WTC11 (cell line): Measurements from ENCODE around the gene RELL1.

Experiments used
- CREB1 ChIP-seq: sonication (generic); formaldehyde crosslinking; IDR thresholded peaks from 2 replicates; pipeline ENCODE4 v1.8.0; 2023; ENCODE audit warnings: mild to moderate bottlenecking, missing genetic modification reagents
- TCF7 ChIP-seq: sonication (generic); formaldehyde crosslinking; IDR thresholded peaks from 2 replicates; pipeline ENCODE4 v1.8.0; 2022; ENCODE audit warnings: mild to moderate bottlenecking, low read depth, missing genetic modification reagents, moderate library complexity
- TEAD4 ChIP-seq: sonication (generic); formaldehyde crosslinking; IDR thresholded peaks from 2 replicates; pipeline ENCODE4 v1.8.0; 2022; ENCODE audit warnings: mild to moderate bottlenecking, missing genetic modification reagents
- USF1 ChIP-seq: sonication (generic); formaldehyde crosslinking; IDR thresholded peaks from 2 replicates; pipeline ENCODE4 v1.8.0; 2022; ENCODE audit warnings: mild to moderate bottlenecking, missing genetic modification reagents
- ZNF317 ChIP-seq: sonication (generic); formaldehyde crosslinking; IDR thresholded peaks from 2 replicates; pipeline ENCODE4 v1.8.1; 2023; ENCODE audit warnings: low read depth, mild to moderate bottlenecking, moderate library complexity, missing genetic modification reagents, borderline replicate concordance
- TF ChIP-seq, protein P1 (sequence below): fragments of 200-600 bp; IDR thresholded peaks from 2 replicates; pipeline ENCODE4 v1.8.0; 2022; ENCODE audit warnings: antibody characterized with exemption

DNA sequence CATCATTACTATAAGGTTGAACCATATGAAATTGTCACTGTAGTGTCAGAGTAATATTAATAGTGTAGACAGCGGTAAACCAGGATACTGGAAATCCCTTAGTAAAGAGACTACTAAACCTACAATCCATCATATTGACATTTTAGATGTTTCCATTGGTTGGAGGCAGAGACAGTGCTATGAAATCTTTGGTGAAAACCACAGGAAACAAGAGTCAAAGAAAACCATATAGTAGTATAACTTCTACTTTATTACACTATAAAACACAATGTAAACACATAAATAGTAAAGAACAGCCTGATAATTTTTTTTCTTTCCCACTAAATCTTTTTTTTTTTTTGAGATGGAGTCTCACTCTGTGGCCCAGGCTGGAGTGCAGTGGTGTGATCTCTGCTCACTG, 15.9 kb downstream of the RELL1 start:
- TF ChIP-seq, protein P1, sequence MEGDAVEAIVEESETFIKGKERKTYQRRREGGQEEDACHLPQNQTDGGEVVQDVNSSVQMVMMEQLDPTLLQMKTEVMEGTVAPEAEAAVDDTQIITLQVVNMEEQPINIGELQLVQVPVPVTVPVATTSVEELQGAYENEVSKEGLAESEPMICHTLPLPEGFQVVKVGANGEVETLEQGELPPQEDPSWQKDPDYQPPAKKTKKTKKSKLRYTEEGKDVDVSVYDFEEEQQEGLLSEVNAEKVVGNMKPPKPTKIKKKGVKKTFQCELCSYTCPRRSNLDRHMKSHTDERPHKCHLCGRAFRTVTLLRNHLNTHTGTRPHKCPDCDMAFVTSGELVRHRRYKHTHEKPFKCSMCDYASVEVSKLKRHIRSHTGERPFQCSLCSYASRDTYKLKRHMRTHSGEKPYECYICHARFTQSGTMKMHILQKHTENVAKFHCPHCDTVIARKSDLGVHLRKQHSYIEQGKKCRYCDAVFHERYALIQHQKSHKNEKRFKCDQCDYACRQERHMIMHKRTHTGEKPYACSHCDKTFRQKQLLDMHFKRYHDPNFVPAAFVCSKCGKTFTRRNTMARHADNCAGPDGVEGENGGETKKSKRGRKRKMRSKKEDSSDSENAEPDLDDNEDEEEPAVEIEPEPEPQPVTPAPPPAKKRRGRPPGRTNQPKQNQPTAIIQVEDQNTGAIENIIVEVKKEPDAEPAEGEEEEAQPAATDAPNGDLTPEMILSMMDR: no peak
- no peak for TF ChIP-seq TCF7
- no peak for TF ChIP-seq TEAD4 (CRISPR knock-in tag)
- no peak for TF ChIP-seq CREB1 (CRISPR knock-in tag)
- no peak for TF ChIP-seq ZNF317 (CRISPR knock-in tag)
- no peak for TF ChIP-seq USF1 (CRISPR knock-in tag)
